Kasumi-1 (cell line): ENCODE results near the gene MIPEP.

Experiments used
- DNase-seq, 2 experiments: peaks; one replicate each; lab custom pipeline; 2025; lab: John Stamatoyannopoulos, UW

Gene MIPEP

DNA sequence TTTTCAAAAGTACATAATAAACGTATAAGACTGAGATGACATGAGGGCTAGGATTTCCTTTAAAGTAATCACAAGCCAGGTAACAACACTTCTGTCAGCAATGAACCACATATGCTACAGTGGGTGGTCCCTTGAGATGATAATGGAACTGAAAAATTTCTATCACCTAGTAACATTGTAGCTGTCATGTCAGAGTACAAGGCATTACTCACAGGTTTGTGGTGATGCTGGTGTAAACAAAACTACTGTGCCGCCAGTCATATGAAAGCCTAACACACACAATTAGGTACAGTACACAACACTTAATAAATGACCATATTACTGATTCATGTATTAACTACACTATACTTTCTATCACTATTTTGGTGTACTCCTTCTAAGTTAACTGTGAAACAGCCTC lies 36.8 kb downstream of the MIPEP start:
- DNase-seq: no peak

DNA sequence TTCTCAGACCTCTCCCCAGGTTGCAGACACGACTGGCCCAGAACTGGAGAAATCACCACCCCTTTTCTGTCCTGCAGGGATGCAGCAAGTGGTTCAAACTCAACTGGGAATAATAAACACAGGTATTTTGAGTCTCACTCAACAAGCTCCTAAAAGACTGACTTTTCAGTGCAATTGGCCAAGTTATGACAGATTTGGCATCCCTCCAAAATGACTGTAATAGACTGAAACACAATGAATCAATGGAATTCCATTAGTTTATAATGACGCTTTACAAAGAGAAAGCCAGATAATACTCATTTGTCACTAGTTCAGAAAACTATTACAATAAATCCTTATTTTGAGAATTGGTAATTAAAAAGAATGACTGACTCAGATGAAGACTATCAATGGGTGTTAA lies 38.1 kb downstream of the MIPEP start:
- no peak for DNase-seq

DNA sequence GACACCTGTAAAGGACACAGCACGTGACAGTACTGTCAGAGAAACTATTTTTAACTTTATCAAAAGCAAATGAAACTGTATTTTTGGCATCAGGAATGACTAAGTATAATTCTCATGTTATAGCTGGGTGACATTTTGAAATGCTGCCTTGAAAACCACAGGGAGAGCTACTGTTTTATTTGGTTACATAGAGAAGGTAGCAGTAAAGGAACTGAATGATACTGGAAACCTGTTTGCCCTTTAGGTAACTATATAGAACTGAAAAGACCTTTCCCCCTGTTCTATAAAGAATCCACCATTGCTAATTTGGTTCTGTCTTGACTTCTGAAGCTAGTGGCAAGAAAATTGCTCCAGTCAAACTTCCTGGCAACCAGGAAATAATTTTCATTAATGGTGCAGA lies 39.1 kb downstream of the MIPEP start:
- DNase-seq: no peak

DNA sequence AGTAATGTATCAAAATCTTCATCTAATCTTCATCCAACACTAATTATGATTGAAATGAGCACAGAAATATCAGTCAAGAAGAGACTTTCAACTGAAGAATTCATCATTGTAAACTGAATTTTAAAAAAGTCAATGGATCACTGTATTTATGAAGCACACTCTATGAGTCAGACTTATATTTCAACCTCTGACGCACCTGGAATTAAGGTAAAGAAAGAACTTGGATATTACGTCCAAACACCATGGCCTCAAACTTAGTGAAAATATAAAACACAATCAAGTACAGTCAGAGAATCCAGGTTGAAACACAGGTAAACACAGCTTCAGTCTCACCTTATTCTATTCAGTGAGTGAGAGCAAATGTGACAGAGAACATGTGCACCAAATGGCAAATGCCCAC lies 39.5 kb downstream of the MIPEP start:
- DNase-seq: no peak

DNA sequence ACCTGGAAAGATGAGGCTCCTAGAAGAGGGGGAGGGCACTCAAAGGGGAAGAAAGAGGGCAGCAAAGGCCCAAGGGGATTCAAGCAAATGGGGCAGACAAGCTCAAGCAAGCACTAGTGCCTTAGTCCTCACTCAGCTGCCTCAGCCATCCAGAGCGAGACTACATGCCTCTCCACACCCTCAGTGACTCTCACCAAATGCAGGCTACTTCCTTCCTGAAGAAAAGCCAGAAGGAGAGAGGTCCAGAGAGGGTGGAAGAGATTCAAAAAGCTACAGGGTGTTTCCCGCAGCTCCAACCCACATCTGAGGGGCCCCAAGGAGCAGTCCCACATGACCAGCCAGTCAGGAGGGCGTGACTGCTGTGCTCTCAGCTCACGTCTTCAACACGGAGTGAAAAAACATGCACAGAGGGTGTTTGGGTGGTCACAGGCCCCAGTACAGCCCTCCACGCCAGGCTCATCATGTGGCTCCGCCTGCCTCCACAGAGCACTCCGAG lies 40.5 kb downstream of the MIPEP start:
- DNase-seq: peak; percentile 33 to 38

DNA sequence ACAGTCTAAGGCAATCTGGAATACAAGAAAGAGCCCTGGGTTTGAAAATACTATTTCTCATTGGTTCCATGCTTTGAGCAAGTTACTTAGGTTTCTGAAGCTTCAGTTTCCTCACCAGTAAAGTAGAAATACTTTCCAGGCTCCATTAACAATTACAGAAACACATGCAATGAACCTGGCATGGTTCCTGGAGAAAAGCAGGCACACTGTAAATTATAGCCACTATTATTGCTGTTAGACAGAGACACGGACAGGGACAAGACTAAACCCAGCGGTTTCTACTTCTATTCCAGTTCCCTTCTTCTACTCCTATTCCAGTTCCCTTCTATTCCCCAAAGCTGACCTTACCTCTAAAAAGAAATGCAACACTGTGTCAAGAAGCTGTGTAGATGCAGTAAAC lies 41.2 kb downstream of the MIPEP start:
- no peak for DNase-seq

DNA sequence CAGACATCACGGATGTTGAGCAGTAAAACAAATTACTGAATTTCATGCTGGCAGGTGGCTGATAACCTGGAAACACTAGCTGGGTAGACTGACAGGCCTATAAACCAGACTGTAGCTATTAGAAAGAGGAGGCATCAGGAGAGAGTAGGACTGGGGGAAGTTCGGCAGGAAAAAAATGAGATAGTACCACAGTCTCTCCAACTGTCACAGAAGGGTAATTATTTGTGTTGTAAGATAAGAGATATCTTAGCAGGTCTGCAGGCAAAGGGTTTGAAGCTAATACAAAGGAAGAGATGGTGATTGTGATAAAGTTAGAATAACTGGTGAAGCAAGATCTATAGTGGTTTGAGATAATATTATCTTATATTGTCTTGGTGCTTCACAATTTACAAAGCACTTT lies 41.7 kb downstream of the MIPEP start:
- no peak for DNase-seq

DNA sequence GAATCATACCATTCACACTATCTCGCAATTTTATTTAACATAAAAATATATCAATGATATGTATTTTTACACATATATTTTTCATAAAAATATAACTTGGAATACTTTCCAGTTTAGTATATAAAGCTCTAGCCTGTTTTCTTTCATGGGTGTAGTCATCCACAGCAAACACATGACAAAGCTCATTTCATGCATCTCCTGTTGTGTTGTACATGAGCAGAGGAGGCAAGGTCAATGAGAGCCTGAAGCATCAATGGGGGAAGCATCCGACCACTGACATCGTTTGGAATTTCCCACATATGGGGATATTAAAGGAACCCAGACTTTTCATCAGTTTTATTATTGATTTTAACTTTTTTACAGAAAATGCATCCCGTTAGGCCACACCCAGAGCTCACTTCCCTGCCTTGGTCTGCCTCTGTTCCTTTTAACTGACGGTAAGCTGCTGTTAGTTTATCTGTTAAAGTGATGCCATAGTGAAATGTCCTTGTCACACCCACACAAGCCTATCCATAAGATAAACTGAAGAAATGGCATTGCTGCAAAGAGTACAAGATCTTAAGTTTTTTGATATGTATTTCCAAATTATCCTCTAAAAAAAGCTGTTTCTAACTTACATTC lies 44.0 kb downstream of the MIPEP start:
- DNase-seq: no peak

DNA sequence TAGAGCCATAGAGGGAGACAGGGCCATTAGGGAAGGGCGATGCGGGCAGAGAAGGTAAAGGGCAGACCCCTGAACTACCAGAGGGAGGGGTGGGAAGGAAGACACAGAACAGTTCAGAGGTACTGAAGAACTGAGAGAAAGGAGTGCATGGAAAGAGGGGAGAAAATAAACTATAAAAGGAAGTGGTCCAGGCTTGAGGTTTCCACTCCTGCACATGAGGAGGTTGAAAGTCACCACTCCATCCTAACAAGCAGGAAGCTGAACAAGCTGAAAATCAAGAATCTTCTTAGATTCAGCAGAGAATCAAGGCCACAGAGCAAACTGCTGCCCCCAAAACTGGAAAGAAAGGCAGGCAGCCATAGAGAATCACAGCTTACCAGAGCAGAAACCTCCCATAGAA lies 45.1 kb downstream of the MIPEP start:
- DNase-seq: peak in 1 of 2 experiments; percentile 0

DNA sequence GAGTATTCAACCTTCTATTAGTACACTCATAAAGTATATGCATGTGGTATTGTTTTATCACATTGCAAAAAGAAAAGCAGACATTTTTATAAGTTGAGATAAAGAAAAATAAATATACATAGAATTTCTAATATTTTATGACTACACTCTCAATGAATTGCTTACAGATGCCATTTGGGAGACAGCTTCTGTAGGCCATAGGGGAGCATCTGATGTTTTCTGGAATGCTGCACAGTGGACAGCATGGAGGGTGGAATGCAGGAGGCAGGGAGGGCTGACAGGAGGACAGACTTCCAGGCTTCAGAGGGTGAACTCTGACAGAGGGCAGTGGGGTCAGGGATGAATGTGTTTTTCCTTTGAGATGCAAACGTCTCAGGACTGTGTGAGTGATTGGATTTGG lies 45.8 kb downstream of the MIPEP start:
- no peak for DNase-seq

DNA sequence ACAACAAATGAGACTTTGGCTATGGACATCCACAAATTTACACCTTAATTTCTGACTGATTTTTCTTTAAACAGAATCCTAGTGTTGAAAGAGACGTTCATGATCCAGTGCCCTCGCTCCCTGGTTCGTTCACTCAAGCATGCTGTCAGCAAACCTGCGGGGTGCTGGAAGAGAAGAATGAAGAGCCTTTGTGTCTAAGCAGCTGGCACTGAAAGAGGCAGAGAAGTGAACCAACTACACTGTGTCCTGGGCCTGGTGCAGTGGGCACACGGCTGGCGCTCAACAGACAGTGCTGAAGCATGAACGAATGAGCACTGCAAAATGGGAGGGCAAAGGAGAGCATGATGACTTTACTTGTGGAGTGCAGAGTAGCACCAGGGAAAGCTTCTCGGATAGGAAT lies 46.8 kb downstream of the MIPEP start:
- DNase-seq: no peak

DNA sequence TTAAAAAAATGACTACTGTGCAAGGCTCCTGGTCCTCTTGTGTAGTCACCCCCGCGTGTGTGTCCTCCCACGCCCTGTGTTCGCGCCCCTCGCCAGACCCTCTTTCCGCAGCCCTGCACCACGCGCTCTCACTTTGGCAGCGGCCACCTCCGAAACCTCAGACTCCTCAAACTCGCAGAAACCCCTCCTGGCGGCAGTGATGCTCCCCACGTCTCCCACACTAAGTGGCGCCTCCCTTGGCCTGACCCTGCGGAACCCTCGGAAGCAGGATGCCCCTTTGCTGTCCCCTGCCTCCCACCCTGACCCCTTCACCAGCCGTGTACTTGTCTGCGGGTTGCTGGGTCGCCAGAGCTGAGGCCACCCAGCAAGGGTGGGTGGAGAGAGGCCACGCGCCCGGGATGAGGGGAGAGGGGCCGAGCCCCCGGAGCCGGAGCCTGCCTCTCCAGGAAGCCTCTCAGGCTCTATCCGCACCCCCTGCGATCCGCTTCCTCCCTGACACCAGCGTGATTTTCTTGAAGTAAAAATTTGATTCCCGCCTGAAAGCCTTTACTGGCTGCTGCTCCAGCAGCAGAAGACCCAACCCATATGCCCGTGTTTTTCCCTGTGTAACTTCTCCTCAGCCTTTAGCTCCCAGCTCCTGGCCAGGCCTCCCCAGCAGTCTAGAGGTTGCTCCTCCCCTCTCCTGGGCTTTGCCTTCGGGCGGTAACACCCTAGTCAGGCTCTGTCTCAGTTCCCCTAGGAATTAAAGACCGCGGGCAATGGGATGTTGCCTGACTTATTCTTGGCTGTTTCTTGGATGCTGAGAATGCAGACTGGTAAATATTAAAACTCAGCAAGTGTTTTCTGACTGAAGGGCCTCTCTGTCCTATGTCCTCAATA lies 55.2 kb downstream of the MIPEP start:
- DNase-seq: no peak

DNA sequence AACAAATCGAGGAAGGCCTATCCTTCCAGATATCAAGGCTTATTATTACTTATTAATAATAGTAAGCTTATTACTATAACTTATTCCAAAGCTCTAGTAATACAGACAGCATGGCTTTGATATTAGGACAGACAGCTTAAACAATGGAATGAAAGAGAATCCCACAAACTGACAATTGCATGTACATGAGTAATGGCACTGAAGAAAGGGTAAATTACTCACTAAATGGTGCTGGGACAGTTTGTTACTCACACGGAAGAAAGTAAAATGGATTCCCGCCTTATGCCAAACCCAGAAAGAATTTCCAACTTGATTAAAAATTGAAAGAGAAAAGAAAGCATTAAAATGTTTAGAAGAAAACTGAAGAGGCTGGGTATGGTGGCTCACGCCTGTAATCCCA lies 60.3 kb downstream of the MIPEP start:
- no peak for DNase-seq

DNA sequence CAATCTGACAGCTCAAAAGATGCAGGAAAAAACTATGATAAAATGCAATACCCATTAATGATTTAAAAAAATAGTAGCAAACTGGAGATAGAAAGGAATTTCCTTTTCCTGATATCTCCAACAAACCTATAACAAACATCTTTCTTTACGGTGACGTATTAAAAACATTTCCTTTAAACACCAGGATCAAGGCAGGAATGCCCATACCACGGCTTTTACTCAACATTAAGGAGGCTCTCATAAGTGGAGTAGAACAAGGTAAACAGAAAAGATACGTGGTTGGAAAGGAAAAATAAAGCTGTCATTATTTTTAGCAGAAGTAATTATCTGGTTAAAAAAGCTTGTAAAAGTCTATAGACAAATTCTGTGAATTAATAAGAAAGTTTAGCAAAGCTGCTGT lies 61.1 kb downstream of the MIPEP start:
- no peak for DNase-seq

DNA sequence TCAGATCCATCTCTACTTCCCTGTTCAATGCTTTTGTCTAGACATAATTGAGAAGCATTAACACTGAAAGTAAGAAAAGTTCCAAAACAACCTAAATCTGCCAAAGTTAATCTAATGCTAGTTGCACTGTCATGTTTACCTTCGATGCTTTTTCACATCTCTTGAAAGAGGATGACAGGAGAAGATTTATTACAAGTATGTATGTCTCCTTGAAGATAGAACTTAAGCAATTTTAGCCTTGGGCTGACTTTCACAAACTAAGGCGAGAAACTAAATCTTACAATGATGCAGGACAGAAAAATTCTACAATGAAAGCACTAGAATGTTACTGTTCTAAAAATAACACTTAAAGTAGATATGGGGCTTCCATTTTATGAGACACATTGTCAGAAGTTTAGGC lies 64.0 kb downstream of the MIPEP start:
- DNase-seq: no peak

DNA sequence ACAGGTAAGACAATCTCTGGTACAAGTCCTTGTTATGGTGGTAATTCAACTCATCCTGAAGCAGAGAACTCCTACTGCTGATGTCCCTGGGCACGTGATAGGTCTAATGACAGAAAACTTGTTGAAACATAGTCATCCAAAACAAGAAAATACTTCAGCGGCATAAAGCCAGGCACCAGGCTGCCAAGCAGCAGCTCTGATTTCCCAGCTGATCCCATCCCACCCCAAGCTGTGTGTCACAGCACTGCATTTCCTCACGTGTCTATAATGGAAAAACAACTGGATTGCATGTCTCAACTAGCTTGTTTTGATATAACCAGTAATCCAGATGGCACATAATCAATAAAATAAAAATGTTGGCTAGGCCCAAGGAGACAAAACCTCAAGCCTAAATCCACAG lies 64.8 kb downstream of the MIPEP start:
- DNase-seq: no peak

DNA sequence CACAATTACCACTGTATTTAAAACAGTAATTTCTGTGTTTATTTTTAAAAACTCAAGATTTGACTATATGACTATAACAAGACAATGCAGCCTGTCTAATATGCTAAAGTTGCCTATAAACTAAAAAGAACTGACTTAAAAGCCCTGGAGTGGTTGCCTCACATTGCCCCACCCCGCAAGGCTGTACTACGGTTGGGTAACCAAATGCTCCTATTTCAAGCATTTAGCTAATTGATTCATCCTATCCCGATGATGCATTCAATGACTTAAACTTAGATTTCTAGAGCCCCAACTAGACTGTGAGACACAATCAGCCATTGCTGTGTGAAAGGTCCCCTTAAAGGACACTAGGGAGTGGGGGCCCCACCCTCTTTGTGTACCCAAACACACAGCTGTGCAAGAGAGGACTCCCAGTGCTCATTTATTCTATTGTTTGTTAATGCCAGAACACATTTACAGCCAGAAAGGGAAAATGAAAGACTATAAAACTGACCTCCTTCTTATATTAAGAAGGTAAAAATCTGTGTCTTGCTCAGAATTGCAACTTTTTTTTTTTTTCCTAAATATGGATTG lies 66.9 kb downstream of the MIPEP start:
- no peak for DNase-seq

DNA sequence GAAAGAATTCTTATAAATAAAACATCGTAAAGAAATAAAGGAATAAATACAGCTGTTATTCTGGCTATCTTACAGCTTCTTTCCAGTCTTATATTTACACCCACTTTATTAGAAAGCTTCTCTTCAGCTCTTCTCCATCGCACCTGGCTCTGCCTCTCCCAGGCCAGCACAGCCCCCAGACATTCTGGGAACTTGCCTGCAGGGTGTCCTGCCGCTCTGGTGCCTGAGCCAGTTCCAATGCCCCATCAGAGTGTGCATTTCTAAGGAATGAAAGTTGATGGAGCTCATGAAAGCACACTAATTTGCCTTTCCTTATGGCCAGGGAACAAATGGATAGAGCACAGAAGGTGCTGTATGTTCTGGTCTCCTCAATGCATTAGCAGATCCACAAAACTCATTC lies 68.7 kb downstream of the MIPEP start:
- no peak for DNase-seq

DNA sequence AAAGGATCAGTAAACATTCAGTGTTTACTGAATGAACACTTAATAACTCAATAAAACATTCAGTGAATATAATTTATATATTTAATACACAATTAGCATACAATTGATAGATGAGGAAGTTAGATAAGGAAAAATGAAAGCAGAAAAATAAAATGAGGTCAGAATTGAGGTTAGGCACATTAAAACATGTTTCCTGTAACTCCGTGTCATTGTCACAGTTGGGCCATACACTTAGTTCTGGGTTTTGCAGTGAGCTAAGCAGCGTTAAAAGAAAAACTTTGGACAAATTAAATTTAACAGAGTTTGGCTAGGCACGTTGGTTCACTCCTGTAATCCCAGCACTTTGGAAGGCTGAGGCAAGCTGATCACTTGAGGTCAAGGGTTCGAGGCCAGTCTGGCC lies 71.4 kb downstream of the MIPEP start:
- peak; percentile 1 to 5 for DNase-seq

DNA sequence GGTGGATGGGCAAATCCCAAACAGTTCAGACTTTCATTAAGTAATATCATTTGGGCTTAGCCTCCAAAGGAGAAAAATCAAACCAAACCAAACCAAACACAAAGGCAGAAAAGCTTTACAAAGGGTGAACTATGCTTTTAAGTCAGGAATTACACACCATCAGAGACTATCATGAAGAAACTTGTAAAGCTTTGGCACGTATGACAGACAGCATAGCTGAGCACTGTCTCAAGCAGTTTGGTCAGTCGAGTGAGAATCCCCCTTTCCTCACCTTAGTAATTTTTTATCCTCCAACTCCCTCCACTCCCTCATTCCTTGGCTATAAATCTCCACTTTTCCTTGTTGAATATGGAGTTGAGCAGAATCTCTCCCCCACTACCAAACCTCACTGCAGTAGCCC lies 72.1 kb downstream of the MIPEP start:
- no peak for DNase-seq

DNA sequence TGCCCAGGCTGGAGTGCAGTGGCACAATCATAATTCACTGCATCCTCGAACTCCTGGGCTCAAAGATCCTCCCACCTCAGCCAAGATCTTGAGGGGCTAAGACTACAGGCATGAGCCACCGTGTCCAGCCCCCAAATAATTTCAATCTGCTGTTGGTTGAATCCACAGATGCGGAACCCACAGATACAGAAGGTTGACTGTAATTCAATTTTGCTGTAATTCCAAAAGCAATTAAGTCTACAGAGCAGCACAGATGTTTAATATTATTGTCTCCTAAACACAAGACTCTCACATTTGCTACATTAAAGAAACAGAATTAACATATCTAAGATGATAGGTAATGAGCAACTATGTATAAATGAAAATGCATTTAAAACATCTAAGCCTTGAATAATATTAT lies 75.6 kb downstream of the MIPEP start:
- no peak for DNase-seq

DNA sequence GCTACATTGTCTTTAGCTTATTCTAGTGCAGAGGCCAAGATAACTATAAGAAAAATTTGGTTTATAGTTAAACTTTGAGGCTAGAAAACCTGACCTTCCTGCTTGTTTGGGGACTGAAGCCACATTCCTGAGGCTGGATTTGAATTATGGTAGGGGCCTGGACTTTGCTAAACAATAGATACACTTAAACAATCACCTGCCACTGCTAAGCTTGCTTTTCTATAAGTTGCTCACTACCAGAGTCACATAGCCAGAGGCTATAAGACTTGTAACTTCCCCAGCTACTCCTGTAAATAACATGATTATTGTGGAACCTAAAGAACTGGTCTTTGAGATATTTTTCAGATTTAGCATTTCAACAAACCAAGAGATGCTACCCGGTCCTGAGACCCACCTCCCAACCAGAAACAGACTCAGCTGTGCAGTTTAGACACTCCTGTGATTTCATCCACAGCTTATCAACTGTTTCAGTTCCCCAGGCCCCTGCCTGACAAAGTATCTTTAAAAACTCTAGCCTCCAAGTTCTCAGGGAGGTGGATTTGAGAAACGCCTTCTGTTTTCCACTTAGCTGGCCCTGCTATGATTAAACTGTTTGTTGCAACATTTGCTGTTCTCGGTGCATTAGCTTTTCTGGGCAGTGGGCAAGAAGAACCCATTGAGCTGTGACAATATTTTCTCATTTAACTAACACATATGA lies 77.7 kb downstream of the MIPEP start:
- DNase-seq: no peak
